GM12864 (cell line): ENCODE data around the gene LAMA4.

Experiments used
- DNase-seq: peaks from one replicate; pipeline ENCODE4 v3.0.0-alpha.2; 2011; ENCODE audit warnings: low read depth
- H3K4me3 ChIP-seq: 2 replicates; pipeline ENCODE4 v1.5.1; 2011; ENCODE audit warnings: mild to moderate bottlenecking, low read depth, low read length, control low read depth
- CTCF ChIP-seq: IDR thresholded peaks from 2 replicates; pipeline ENCODE4 v1.5.1; 2011; ENCODE audit warnings: low read depth, mild to moderate bottlenecking, moderate library complexity, low read length, control low read depth, inconsistent platforms; ENCODE audit errors: missing control alignments

LAMA4 gene

GRCh38 chr6:112149719-112150263, 104.6 kb downstream of the LAMA4 start:
- H3K4me3 ChIP-seq, result no peak overlapping the region
- TF ChIP-seq CTCF, result no peak
- DNase-seq, result no peak

GRCh38 chr6:112149236-112149635, 105.1 kb downstream of the LAMA4 start:
- no peak for TF ChIP-seq CTCF
- no peak for DNase-seq
- no peak overlapping the region for H3K4me3 ChIP-seq

GRCh38 chr6:112148103-112148502, 106.3 kb downstream of the LAMA4 start:
- DNase-seq, result no peak
- no peak for TF ChIP-seq CTCF
- H3K4me3 ChIP-seq, result no peak overlapping the region

- DNase-seq, result no peak
- no peak for TF ChIP-seq CTCF
These were observed 109.2 kb downstream of the LAMA4 start for GRCh38 chr6:112145080-112145573.

GRCh38 chr6:112144145-112144926, 110.0 kb downstream of the LAMA4 start:
- no peak for DNase-seq
- no peak for TF ChIP-seq CTCF
- H3K4me3 ChIP-seq, result no peak overlapping the region

More at GRCh38 chr6:112145080-112145573, 109.2 kb downstream of the LAMA4 start:
- H3K4me3 ChIP-seq, result no peak overlapping the region

GRCh38 chr6:112141707-112142106, 112.7 kb downstream of the LAMA4 start:
- TF ChIP-seq CTCF, result no peak
- DNase-seq, result no peak
- H3K4me3 ChIP-seq, result no peak overlapping the region
